HG02798 (cell line): ENCODE data around the gene IQCN.

ENCODE experiments used
- ATAC-seq: cut with Tn5 transposase; IDR thresholded peaks from one replicate; pipeline ENCODE4 v1.9.1; 2021; ENCODE audit warnings: mild to moderate bottlenecking; ENCODE audit not compliant: unreplicated experiment, poor library complexity

IQCN gene

DNA sequence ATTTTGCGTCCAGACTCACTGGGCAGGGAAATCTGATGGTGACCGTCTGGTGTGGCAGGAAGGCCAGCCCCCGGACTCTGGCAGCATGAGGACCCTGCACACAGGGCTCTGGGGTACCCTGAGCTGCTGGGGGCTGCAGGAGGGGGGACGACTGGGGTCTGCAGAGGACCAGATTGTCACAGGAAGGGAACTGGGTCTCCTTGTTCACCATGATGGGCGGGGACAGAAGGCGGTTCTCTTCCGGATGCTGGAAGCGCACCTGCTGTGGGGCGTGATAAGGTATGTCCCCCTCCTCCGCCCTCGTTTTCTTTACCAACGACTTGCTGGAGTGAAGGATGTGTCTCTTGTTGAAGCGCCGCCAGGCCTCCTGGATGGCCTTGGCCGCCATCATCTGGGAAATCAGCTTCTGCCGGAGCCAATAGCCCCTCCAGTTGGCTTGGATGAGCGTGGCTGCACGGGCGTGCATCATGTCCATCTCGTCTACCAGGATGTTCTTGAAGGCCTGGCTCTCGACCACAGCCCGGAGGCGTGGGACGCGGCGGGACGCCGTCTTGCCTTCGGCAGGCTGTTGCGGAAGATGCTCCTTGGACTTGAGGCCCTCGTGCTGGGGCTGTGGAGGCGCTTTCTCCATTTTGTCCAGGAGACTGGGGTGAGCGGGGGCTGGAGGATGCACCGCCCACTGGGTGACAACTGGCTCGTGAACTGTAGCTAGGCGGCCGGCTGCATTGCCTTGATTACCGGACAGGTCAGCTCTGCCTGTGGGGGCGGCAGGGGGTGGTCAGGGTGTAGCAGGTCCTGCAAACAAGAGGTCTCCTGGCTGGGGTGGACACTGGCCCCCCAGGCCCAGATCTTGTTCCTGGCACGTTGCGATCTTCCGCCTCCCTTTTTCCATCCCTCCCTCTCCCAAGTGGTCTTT, 7.2 kb downstream of the IQCN start:
- no peak for ATAC-seq

DNA sequence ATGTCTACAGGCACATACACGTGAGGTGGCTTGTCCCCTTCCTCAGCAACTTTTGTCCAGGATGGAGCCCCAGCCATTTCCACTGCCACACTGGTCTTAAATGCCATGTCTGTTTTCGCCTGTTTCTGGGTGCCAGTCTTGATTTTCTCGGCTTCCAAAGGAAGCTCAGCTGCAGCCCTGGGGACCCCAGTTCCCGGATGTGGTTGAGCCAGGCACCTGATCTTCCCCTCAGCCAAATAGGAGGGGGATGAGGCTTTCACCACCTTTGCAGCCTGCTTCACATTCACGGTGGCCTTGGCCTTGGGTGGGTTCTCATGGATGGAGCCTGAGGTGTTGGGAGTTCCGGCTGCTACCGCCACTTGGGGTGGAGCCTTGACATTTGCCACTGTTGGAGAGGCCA, 8.7 kb downstream of the IQCN start:
- ATAC-seq: no peak

DNA sequence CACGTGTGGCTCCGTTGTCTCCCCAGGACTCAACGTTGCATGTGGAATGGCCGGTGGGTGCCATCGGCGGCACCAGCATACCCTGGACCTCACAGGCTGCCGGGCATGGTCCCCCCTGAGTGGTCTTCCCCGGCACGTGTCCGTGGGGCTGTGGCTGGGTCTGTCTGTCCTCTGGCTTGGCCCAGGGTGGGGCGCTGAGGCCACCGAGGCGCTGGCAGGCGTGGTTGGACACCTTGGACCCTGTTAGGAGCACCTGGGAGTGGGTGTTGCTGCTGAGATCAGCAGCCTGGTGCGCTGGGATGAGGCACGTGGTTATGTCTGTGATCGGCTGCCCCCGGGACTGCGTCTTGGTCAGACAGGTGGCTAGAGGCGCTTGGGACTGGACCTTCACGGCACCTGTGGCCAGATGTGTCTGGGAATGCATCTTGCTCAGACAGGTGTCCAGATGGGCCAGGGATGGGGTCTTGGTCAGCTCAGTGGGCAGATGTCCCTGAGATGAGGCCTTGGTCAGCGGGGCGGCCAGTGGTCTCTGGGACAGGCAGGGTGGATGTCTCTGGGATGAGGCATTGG, 9.2 kb downstream of the IQCN start:
- no peak for ATAC-seq

DNA sequence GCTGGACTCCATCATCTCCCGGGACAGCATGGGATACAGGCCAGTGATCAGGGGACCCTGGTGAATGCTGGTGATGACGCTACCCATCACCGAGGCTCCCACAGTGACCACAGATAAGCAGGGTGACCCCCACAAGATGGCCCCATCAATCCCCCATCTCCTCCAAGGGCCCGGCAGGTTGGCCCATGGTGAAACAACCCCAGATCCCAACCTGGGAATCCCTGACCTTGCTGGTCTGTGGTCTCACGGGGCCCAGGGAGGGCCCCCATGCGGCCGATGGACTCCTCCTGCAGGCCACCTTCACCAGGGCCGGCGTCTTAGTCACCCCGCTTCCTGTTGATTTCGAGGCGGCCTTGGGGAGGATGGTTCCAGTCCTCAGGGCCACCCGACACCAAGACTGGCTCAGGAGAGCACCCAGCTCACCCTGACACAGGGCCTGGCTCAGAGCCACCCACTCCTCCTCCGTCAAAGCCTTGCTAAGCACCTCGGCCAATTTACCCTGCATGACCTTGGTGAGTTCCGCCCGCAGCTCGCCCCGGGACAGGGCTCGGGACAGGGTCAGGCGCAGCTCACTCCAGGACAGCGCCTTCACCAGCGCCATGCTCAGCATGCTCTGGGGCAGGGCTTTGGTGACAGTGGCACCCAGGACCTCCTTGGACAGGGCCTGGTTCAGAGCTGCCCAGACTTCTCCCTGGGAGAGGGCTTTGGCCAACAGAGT, 10.0 kb downstream of the IQCN start:
- ATAC-seq: no peak

DNA sequence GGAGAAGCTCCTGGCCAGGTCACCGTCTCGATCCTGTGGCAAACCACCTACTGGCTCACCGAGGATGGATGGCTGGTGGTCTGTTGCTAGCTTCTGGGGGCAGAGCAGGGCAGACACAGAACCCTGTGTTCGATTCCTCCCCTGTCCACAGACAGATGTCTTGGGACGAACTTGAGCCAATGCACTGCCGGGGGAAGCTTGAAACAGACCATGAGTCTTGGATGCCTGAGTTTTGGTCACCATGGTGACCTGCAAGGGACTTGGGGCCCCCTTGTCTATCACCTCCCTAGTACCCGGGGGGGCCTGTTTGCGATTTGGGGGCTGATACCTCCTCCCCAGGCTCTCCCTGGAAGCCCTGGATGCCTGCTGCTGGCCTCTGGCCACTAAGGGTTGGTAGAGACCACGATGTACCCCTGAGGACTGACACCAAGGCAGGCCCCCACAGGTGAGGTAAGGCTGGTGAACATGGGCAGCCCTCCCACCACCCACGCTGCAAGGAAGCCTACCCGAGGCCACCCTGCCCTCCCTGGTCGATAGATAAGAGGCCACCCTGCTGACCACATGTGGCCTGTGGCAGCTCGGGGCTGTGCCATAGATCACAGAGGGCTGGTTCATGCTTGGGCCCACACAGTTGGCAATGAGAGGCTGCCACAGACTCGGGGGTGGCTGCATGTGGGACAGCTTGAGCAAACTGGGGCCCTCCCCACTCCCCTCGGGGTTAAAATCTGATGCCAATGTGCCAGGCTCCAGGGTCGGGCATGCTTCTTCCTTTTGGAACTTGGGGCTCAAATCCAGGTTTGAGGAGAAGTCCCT, 10.7 kb downstream of the IQCN start:
- no peak for ATAC-seq

DNA sequence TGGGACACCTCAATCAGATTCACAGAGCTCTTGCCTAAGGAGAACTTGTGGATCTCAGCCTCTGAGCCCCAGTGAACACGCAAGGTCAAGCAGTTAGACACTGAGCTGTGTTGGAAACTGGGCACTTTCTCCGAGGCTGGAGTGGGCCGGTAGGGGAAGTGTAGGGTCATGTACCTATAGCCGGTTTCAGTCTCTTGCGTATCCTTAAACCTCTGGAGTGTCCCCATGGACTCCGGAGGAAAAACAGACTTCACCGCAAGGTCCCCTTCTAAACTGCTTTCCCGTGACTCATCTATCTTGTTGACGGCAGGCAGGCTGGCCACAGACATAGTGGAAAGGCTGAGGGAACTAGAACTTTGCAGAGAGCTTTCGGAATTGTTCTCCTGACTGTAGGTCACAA, 11.3 kb downstream of the IQCN start:
- ATAC-seq: no peak

DNA sequence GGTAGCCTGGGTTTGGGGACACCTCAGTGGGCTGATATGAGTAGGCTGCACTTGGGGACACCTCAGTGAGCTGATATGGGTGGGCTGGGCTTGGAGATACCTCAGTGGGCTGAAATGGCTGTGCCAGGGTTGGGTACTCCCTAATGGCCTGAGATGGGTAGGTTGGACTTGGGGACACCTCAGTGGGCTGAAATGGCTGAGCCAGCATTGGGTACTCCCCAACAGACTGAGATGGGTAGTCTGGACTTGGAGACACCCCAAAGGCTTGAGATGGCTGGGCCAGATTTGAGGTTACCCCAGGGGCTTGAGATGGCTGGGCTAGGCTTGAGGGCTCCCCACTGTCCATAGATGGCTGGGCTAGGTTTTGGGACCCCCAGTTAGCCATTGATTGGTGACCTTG, 12.1 kb downstream of the IQCN start:
- ATAC-seq: no peak

DNA sequence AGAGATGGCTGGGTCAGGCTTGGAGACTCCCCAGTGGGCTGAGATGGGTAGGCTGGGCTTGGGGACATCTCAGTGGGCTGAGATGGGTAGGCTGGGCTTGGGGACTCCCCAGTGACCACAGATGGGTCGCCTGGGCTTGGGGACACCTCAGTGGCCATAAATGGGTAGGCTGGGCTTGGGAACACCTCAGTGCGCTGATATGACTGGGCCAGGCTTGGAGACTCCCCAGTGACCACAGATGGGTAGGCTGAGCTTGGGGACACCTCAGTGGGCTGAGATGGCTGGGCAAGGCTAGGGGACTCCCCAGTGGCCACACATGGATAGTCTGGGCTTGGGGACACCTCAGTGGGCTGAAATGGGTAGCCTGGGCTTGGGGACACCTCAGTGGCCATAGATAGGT, 12.8 kb downstream of the IQCN start:
- no peak for ATAC-seq

DNA sequence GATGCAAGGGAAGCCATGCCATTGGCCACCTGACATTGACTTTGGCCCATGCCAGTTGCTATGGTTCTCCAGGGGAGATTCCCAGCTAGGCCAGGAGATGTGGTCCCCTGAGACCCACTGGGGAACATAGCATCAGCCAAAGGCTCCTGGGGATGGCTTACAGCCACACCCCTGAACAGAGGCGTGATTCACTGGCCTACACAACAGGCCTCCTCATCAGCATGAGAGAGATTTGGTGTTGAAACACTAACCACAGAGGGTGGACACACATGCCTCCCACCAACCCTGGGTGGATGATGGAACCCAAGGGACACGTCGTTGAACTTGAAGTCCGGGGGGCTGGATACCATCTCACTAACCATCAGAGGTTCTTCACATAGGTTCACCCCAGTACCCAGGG, 14.4 kb downstream of the IQCN start:
- ATAC-seq: no peak

DNA sequence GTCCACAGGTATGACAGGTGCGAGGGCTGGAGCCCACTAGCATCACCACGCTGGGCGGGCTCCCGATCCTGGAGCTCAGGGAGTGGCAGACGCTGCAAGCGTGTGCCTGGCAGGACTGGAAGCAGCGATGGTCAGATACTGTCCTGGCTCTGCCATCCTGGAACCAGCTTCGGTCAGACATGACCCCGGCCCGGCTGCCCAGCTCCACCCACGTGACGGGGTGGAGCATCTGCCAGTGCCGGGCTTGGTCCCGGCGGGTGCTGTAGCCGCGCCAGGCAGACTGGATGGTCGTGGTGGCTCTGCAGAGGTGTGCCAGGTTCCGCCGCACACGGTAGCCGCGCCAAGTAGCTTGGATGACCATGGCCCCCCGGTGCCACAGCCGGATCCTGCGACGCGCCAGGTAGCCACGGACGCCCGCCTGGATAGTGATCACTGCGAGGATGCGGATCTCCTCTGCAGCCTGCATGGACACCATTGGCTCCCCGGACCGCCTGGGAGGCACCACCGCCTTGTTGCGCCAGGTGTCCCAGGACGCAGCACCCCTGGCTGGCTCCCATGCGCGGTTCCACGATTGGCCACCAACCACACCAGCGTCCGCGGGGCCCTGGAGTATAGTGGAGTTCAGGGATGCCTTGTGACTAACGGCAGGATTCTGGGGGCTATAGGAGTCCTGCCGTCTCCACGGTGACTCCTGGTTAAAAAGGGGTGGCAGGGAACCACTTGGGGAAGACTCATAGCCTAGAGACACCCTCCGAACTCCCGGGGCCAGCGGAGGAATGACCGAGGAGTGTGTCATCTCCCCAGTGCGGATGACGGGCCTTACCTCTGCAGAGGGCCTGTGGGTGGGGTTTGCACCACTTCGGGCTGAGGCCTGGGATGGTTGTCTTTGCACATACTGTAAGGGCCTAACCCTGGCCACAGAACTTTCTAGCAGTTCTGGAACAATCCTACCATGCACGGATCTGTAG, 16.5 kb downstream of the IQCN start:
- no peak for ATAC-seq

DNA sequence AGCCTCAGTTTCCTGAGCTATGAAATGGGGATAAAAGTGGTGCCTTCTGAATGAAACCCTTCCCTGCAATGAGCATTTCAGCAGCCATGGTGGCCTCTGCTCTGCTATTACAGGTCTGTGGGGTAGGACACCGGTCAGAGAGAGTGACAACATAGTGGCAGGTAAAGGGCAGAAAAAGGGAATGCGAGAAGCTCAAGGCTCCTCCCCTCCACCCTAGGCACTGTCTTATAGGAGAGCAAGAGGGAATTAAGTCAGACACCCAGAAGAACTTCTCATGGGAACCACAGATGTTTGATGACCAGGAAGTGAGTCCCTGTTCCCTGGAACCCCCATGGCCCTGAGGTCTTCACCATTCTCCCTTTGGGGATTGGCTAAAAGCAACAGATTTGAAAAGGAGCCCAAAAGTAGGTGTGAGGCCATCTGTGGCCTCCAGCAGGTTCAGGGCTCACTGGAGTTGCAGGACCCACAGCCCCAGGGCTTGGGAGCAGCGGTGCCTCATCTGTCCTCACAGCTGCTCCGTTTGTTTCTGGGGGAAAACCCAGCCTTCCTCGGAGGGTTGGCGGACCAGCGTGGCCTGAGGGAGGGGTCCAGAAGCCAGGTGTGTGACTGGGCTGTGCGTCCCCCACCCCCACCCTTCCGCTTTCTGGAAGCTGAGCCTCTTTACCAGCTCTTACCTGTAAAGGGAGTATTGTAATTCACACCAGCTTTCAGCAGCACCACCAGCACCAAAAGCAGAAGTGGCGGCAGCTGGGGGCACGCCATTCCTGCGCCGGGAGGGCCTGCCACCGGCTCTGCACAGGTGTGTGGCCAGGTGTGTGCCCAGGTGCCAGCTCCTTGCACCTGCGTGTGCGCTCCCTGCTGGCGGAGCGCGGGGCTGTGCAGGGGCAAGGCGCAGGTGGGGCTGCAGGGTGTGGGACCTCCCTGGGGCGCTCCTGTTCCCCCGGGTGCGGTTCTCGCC, 19.4 kb downstream of the IQCN start:
- ATAC-seq: no peak

DNA sequence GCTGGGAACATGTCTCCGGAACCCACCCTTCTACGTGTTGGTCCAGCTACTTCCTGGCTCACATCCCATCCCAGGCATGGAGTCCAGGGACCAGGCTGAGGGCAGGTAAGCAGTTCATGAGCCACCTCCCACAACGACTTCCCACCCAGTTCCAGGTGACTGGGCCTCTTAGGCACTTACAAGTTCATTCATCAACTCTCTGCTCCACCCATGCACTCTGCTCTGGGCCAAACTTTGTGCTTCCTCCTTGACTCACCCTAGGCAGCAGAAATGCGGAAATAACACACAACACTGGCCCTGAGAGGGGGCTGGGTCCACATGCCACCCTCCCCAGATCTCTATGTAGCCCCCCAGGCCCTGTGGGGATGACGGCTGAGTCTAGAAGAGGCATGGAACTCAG, 20.5 kb downstream of the IQCN start:
- ATAC-seq: no peak

DNA sequence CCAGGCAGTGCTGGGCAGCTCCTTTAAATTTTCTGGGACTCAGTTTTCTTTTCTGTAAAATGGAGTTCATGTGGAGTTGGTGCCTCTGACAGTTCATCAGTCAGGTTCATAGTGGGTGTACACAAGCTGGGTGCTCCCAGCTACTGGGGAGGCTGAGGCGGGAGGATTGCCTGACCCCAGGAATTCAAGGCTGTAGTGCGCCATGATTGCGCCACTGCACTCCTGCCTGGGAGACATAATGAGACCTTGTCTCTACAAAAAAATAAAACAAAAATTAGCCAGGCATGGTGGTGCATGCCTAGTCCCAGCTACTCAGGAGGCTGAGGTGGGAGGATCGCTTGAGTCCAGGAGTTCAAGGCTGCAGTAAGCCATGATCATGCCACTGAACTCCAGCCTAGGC, 21.1 kb downstream of the IQCN start:
- no peak for ATAC-seq

DNA sequence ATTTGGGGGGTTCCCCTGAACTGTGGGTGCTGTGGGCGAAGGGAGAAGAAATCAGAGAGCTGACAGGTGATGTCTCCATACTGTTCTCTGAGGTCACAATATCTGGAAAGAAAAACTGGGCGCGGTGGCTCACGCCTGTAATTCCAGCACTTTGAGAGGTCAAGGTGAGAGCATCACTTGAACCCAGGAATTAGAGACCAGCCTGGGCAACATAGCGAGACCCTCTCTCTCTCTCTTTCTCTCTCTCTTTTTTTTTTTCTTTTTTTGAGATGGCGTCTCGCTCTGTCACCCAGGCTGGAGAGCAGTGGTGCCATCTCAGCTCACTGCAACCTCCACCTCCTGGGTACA, 21.9 kb downstream of the IQCN start:
- no peak for ATAC-seq

DNA sequence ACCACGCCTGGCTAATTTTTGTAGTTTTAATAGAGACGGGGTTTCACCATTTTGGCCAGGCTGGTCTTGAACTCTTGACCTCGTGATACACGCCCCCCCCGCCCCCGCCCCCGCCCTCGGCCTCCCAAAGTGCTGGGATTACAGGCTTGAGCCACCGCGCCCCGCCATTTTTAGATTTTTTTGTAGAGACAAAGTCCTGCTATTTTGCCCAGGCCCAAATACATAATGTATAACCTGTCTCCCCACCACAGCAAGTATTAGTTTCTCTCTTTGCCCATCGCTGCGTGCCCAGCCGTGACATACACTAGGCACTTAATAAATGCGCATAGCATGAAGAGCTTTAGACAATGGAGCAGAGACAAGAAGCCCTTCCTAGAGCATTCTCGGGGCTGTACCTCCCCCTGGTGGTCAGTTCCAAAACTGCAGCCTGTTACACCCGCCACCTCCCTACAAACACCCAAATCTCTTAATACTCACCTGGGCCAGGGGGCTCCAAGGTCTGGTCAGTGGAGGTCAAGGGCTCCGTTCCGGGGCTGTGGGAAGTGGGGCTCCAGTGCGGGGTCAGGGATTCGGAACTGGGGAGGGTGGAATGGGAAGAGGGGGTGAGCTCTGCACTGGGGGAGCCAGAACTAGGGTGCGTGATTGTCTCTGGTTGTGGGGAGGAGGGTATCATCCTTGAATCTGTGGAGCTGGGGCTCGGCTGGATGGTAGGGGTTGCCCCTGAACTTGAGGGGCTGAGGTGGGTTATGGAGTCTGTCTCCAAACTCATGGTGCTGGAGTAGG, 22.5 kb downstream of the IQCN start:
- no peak for ATAC-seq

DNA sequence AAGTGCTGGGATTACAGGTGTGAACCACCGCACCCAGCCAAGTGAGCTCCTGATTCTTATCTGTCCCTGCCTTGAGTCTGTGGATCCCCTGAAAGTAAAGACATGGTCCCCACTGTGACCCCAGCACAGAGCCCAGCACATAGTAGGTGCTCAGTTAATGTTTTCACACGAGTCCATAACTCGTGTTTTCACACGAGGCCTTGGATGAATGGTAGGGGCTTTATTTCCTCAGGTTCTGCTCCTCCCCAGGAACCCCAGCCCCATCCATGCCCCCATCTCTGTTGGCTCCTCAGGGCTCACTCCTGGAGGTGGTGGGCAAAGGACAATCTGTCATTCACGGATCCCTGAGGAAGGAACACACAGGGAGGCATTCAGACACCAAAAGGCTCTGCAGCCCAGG, 24.4 kb downstream of the IQCN start:
- ATAC-seq: no peak

DNA sequence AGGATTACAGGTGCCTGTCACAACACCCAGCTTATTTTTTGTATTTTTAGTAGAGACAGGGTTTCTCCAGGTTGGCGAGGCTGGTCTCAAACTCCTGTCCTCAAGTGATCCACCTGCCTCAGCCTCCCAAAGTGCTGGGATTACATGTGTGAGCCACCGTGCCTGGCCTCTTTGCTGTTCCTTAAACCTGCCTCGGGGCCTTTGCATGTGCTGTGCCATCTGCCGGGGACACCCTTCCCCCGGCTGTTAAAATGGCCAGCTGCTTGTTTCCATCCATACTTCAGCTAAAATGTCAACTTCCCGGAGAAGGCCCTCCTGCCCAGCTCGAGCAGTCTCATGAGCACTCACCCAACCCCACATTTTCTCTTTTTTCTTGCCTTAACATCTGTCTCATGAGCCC, 29.0 kb downstream of the IQCN start:
- ATAC-seq: no peak

DNA sequence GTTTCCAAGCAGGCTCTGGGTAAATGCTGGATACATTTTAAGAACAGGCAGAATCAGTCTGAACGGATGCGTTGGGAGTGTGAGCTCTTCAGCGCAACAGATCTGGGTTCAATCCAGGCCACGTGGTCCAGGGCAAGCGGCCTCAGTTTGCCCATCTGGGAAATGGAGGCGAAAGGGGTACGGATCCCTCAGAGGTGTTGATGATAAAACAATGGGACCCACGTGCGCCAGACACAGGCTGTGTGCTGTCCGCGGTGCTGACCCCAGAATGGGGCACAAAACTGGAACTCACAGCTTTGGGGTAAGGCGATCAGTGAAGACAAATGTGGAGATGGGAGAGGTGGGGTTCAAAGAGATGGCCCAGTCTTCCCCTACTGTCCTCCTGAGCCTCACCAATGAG, 34.9 kb downstream of the IQCN start:
- ATAC-seq: no peak
